K562 (cell line): ENCODE results near the gene KDM2A. TPM values are rescaled to one million over a fixed set of nuclear protein-coding genes. Genes with fewer than 3 reads are reported as not detected.

Source experiments
- ARID1B ChIP-seq: fragments of 450-650 bp; IDR thresholded peaks from 2 replicates; pipeline ENCODE4 v1.6.1; 2016; ENCODE audit warnings: antibody characterized with exemption, mild to moderate bottlenecking, inconsistent platforms
- CBX5 ChIP-seq: IDR thresholded peaks from 2 replicates; pipeline ENCODE4 v1.6.1; 2014; ENCODE audit warnings: low read depth, borderline replicate concordance
- FOS ChIP-seq: IDR thresholded peaks from 3 replicates; pipeline ENCODE4 v1.6.1; 2011; ENCODE audit not compliant: insufficient read length; ENCODE audit errors: extremely low read depth
- POLR3A ChIP-seq: IDR thresholded peaks from 2 replicates; pipeline ENCODE4 v1.6.1; 2011; ENCODE audit warnings: borderline replicate concordance, mild to moderate bottlenecking, moderate library complexity; ENCODE audit not compliant: insufficient read length, insufficient read depth; ENCODE audit errors: extremely low read depth
- SMC3 ChIP-seq: conservative IDR thresholded peaks from 2 replicates; pipeline ENCODE4 v1.6.1; 2011; ENCODE audit warnings: low read depth, low read length, improper control_type of control experiment; ENCODE audit not compliant: insufficient read depth
- SNIP1 ChIP-seq: fragments of 450-650 bp; IDR thresholded peaks from 2 replicates; pipeline ENCODE4 v1.7.1; 2017; ENCODE audit warnings: low read depth, mild to moderate bottlenecking
- ZNF197 ChIP-seq: fragments of 200-800 bp; sonication (Bioruptor generic); IDR thresholded peaks from 2 replicates; pipeline ENCODE4 v1.6.1; 2016; ENCODE audit warnings: low read depth, missing genetic modification characterization, missing compliant biosample characterization
- ZNF263 ChIP-seq: sonication (generic); formaldehyde crosslinking; IDR thresholded peaks from 2 replicates; pipeline ENCODE4 v1.8.0; 2022; ENCODE audit warnings: mild to moderate bottlenecking, missing genetic modification reagents, borderline replicate concordance
- ZNF79 ChIP-seq: fragments of 250-450 bp; sonication (Bioruptor Pico); IDR thresholded peaks from 2 replicates; pipeline ENCODE4 v1.4.0; 2020; ENCODE audit warnings: low read depth, mild to moderate bottlenecking, moderate library complexity
- polyA plus RNA-seq, 8 experiments: library from polyadenylated mRNA; depleted of rRNA in 4 of 8; stranded (reverse) in 5 of 8; unstranded in 3 of 8; fragments of >200 nt; fragmentation: Nextera tagmentation in 2 of 8; fragmentation: Illumina TruSeq in 1 of 8; extraction: Ambion mirVana in 2 of 8; extraction: Trizol in 1 of 8; gene quantifications; 2 replicates each; pipeline versions ENCODE4 v1.2.1 to v1.2.3, GENCODE V29; 2011 to 2014; ENCODE audit warnings: inconsistent platforms in 1 of 8, missing spikeins in 1 of 8
- total RNA-seq, 7 experiments: library from RNA; depleted of rRNA in 6 of 7; stranded (reverse); fragments of >200 nt in 6 of 7; fragmentation: Illumina TruSeq in 2 of 7; extraction: Trizol in 2 of 7; gene quantifications; 2 replicates each; pipeline versions ENCODE4 v1.2.1 to v1.2.3, GENCODE V29; 2011 to 2021; ENCODE audit warnings: low replicate concordance in 1 of 7
- TF ChIP-seq, protein P1 (sequence below), 2 experiments: fragments of 450-650 bp; IDR thresholded peaks; 2 replicates each; pipeline ENCODE4 v1.6.1; 2018; ENCODE audit warnings: mild to moderate bottlenecking in 2 of 2, low read depth in 1 of 2; ENCODE audit not compliant: partially characterized antibody in 2 of 2
- TF ChIP-seq, protein P2 (sequence below): sonication (generic); formaldehyde crosslinking; IDR thresholded peaks from 2 replicates; pipeline ENCODE4 v1.8.1; 2023; ENCODE audit warnings: missing genetic modification reagents, mild to moderate bottlenecking, borderline replicate concordance
- TF ChIP-seq, protein P3 (sequence below): IDR thresholded peaks from 2 replicates; pipeline ENCODE4 v1.6.1; 2011; ENCODE audit not compliant: insufficient read length; ENCODE audit errors: extremely low read depth
- TF ChIP-seq, protein P4 (sequence below): sonication (generic); formaldehyde crosslinking; IDR thresholded peaks from 2 replicates; pipeline ENCODE4 v1.8.0; 2022; ENCODE audit warnings: missing genetic modification reagents, mild to moderate bottlenecking, borderline replicate concordance

The KDM2A gene
- total and polyA plus RNA-seq, 9 of the 15 experiments (the other 6 are each of a cell fraction or from before 2014, with no cell fraction given), result 5.0 to 39.3 (median 21.3) TPM

DNA sequence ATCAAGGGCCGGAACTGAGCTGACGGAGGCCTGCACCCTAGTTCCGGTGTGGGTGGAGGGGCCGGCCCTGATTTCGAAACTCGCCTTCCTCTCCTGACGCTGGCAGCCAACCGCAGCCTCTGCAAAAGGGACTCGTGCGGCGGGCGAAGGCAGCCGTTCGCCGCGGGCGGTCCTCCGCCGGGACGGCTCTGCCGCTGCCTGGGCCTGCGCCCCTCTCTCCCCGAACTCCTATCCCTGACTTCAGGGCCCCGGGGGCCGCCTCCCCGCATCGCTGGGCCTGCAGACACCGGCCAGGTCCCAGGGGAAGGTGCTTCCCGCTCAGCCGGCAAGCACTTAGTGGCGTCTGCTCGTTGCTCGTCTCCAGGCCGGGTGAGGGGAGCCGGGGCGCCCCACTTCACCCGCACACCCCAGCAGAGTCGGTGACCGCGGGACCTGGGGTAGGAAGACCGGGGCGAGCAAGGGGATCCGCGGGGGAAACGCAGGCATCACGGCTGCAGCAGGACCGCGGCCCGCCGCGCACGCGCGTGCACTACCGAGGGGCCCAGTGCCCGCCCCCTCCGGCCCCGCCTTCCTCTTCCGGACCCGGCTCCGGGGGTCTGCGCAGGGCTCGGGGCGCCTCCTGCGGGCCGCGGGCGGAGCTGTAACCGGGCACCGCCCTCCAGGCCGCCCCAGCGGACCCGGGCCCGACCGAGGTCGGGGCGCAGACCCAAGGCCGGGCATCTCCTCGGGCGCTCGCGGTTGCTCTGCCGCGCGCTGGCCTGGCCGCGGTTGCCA is 169.6 kb downstream of the KDM2A start (continued):
- TF ChIP-seq, protein P1, sequence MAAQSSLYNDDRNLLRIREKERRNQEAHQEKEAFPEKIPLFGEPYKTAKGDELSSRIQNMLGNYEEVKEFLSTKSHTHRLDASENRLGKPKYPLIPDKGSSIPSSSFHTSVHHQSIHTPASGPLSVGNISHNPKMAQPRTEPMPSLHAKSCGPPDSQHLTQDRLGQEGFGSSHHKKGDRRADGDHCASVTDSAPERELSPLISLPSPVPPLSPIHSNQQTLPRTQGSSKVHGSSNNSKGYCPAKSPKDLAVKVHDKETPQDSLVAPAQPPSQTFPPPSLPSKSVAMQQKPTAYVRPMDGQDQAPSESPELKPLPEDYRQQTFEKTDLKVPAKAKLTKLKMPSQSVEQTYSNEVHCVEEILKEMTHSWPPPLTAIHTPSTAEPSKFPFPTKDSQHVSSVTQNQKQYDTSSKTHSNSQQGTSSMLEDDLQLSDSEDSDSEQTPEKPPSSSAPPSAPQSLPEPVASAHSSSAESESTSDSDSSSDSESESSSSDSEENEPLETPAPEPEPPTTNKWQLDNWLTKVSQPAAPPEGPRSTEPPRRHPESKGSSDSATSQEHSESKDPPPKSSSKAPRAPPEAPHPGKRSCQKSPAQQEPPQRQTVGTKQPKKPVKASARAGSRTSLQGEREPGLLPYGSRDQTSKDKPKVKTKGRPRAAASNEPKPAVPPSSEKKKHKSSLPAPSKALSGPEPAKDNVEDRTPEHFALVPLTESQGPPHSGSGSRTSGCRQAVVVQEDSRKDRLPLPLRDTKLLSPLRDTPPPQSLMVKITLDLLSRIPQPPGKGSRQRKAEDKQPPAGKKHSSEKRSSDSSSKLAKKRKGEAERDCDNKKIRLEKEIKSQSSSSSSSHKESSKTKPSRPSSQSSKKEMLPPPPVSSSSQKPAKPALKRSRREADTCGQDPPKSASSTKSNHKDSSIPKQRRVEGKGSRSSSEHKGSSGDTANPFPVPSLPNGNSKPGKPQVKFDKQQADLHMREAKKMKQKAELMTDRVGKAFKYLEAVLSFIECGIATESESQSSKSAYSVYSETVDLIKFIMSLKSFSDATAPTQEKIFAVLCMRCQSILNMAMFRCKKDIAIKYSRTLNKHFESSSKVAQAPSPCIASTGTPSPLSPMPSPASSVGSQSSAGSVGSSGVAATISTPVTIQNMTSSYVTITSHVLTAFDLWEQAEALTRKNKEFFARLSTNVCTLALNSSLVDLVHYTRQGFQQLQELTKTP (IDR thresholded peaks at IDR 0.05; ENCODE audit: low read depth in 1 of 2, partially characterized antibody in 2 of 2), result no peak
- TF ChIP-seq, protein P2, sequence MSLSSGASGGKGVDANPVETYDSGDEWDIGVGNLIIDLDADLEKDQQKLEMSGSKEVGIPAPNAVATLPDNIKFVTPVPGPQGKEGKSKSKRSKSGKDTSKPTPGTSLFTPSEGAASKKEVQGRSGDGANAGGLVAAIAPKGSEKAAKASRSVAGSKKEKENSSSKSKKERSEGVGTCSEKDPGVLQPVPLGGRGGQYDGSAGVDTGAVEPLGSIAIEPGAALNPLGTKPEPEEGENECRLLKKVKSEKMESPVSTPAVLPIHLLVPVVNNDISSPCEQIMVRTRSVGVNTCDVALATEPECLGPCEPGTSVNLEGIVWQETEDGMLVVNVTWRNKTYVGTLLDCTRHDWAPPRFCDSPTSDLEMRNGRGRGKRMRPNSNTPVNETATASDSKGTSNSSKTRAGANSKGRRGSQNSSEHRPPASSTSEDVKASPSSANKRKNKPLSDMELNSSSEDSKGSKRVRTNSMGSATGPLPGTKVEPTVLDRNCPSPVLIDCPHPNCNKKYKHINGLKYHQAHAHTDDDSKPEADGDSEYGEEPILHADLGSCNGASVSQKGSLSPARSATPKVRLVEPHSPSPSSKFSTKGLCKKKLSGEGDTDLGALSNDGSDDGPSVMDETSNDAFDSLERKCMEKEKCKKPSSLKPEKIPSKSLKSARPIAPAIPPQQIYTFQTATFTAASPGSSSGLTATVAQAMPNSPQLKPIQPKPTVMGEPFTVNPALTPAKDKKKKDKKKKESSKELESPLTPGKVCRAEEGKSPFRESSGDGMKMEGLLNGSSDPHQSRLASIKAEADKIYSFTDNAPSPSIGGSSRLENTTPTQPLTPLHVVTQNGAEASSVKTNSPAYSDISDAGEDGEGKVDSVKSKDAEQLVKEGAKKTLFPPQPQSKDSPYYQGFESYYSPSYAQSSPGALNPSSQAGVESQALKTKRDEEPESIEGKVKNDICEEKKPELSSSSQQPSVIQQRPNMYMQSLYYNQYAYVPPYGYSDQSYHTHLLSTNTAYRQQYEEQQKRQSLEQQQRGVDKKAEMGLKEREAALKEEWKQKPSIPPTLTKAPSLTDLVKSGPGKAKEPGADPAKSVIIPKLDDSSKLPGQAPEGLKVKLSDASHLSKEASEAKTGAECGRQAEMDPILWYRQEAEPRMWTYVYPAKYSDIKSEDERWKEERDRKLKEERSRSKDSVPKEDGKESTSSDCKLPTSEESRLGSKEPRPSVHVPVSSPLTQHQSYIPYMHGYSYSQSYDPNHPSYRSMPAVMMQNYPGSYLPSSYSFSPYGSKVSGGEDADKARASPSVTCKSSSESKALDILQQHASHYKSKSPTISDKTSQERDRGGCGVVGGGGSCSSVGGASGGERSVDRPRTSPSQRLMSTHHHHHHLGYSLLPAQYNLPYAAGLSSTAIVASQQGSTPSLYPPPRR, result peak; percentile 79; the same call in 1 of the 2 replicates
- peak; percentile 46; the same call in 1 of the 2 replicates for TF ChIP-seq ARID1B
- no peak for TF ChIP-seq ZNF197
- TF ChIP-seq SMC3, result no peak; the same call in 1 of the 2 replicates
- TF ChIP-seq, protein P3, sequence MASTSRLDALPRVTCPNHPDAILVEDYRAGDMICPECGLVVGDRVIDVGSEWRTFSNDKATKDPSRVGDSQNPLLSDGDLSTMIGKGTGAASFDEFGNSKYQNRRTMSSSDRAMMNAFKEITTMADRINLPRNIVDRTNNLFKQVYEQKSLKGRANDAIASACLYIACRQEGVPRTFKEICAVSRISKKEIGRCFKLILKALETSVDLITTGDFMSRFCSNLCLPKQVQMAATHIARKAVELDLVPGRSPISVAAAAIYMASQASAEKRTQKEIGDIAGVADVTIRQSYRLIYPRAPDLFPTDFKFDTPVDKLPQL, result no peak
- no peak for TF ChIP-seq ZNF263
- no peak for TF ChIP-seq FOS
- TF ChIP-seq SNIP1, result no peak
- no peak for TF ChIP-seq ZNF79 (CRISPR knock-in tag)
- no peak for TF ChIP-seq POLR3A
- TF ChIP-seq, protein P4, sequence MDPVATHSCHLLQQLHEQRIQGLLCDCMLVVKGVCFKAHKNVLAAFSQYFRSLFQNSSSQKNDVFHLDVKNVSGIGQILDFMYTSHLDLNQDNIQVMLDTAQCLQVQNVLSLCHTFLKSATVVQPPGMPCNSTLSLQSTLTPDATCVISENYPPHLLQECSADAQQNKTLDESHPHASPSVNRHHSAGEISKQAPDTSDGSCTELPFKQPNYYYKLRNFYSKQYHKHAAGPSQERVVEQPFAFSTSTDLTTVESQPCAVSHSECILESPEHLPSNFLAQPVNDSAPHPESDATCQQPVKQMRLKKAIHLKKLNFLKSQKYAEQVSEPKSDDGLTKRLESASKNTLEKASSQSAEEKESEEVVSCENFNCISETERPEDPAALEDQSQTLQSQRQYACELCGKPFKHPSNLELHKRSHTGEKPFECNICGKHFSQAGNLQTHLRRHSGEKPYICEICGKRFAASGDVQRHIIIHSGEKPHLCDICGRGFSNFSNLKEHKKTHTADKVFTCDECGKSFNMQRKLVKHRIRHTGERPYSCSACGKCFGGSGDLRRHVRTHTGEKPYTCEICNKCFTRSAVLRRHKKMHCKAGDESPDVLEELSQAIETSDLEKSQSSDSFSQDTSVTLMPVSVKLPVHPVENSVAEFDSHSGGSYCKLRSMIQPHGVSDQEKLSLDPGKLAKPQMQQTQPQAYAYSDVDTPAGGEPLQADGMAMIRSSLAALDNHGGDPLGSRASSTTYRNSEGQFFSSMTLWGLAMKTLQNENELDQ (CRISPR knock-in tag), result no peak
- TF ChIP-seq CBX5, result no peak
